GM12873 (cell line): ENCODE measurements around the gene CCL4L2.

Source experiments
- TF ChIP-seq, protein P1 (sequence below): IDR thresholded peaks from 2 replicates; pipeline ENCODE4 v1.5.1; 2012; ENCODE audit warnings: low read depth, mild to moderate bottlenecking, moderate library complexity, low read length, control low read depth; ENCODE audit not compliant: insufficient read depth; ENCODE audit errors: missing control alignments

CCL4L2 gene

DNA sequence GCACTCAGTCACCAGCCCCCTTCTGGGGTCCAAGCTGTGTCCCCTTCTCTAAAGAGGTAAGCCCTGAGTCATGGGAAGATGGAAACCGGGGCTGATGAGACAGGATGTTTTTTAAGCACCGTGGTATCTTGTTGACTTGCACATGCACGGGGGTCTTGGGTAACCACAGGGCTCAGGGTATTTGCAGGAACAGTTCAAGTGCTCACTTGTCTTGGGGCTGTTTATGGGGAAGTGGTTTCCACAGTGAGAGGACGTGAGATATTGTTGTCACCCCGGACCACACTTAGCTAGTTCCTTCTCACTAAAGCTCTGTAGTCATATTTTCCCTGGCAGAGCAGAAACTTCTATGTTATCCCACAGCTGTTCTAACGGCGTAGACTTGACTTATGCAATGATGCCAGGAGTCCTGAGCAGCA, 22.0 kb upstream of the CCL4L2 start:
- TF ChIP-seq, protein P1, sequence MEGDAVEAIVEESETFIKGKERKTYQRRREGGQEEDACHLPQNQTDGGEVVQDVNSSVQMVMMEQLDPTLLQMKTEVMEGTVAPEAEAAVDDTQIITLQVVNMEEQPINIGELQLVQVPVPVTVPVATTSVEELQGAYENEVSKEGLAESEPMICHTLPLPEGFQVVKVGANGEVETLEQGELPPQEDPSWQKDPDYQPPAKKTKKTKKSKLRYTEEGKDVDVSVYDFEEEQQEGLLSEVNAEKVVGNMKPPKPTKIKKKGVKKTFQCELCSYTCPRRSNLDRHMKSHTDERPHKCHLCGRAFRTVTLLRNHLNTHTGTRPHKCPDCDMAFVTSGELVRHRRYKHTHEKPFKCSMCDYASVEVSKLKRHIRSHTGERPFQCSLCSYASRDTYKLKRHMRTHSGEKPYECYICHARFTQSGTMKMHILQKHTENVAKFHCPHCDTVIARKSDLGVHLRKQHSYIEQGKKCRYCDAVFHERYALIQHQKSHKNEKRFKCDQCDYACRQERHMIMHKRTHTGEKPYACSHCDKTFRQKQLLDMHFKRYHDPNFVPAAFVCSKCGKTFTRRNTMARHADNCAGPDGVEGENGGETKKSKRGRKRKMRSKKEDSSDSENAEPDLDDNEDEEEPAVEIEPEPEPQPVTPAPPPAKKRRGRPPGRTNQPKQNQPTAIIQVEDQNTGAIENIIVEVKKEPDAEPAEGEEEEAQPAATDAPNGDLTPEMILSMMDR = no peak

DNA sequence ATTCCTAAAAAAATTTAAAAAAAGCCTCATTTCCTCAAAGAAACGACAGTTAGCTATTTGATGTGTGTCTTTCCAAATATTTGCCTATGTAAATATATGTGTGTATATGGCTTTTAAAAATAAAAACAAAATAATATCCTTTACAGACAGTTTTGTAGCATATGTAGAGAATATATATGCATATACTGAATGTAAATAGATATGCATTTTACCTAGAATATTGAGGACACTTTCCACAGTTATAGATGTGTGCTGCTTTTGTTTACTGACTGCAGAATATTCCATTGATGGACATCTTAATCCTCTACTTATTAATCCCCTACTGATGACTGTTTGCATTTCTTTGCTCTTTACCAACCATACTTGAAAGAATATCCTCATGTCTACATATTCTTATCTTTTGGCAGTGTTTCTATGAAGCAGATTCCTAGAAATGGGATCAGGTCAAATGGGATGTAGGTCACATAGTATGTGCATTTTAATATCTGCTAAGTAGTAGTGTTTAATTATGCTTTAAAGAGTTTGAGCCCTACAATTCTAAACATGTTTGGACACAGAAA, 17.6 kb upstream of the CCL4L2 start:
- TF ChIP-seq, protein P1 = no peak

DNA sequence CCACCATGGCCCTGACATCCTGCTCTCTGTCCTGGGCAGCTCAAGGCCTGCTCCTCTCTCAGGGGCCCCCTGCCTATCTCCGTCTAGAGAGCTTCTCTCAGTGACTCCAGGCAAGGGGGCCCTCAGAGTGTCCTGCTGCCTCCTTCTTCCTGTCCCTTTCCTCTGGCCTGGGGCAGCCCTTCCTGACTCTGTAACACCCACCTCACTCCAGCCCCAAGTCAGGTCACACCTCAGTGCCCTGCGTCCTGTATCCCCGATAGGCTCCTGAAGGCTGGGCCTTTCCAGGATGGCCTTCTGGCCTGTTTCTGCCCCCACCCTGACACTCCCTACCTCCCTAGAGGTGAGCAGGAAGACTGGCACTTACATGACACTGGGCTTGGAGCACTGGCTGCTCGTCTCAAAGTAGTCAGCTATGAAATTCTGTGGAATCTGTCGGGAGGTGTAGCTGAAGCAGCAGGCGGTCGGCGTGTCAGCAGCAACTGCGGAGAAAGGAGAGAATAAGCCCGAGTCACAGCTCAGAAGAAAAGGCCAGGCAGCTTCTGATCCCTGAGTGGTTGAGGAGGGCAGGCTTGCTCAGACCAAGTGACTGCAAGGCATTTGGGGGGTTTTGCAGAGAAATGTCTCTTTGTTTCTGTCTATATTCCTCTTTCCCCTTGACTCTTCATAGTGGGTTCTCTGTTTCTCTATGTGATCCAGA, 15.3 kb upstream of the CCL4L2 start:
- TF ChIP-seq, protein P1 = peak; percentile 14

DNA sequence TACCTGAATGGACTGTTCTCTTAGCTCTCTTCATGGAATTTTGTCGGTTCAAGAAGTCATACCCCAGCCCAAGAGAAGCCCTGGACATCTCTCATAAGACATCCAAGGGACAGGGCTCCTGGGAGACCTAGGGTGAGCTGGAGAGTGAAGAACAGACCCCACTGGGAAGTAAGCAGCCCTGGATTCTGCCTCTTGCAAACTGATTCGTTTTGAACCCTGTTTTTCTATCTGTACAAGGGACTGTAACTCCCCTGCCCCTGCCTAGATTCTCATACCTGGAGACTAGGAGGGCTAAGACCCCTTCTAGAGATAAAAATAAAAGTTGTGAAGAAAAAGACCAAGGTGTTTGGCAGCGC, 14.8 kb upstream of the CCL4L2 start:
- TF ChIP-seq, protein P1 = no peak

DNA sequence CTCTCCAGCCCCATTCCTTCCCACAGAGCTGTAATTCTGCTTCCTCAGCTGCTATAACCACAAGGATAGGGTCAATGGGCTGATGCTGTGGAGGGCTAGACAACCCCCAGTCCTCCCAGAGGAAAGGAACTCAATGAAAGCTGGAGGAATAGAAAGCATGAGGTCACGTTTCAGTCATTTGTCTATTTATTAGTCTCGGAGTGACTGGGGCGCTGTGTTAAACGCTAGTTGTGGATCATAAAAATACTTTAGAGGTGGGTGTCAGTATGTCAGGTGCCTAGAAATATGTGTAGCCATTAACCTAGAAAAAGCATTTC, 13.5 kb upstream of the CCL4L2 start:
- TF ChIP-seq, protein P1 = no peak

DNA sequence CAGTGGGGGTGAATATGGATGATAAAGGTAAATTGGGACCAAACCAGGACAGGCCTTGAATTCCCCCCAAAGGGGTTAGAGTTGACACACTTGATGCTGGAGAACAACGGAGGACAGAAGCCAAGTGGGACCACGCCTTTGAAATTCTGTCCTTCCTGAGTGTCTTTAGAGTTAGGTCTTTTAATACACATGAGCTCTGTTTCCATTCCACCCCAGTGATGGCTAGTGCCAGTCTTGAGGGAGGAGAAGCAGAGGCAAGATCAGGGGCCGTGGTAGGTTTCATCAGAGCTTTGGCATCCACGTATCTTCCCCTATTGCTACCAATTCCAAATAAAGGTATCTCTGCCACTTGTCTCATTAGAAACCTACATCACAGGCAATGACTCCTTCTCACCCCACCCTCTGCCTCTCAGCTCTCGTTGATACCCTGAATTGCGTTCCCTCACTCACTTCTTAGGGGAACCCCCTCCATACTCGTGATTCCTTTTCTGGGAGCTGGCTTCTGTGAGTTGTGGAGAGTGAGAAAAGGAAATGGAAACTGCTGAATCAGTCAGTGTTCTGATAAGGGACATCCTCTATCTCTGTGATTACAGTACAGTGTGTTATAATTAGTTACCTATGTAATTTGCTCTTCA, 11.9 kb upstream of the CCL4L2 start:
- TF ChIP-seq, protein P1 = no peak

DNA sequence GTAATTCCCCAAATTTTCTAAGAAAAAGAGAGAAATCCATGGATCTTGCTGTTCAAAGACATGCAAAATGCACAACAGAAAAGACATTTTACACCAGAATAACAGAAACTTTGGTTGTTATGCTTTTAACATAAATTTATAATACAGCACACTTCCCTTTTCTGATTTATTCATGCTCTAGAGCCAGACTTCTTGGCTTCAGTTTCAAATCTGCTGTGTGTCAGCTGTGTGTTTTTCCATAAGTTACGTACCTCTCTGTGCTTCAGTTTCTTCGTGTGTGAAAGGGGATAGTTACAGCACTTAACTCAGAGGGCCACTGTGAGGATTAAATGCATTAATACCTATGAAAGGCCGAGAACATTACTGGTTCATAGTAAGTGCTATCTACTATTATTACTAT, 7.5 kb upstream of the CCL4L2 start:
- TF ChIP-seq, protein P1 = no peak
